GM20000 (cell line): ENCODE results near the gene NAXD.

Experiments
- DNase-seq: peaks from one replicate; pipeline ENCODE4 v3.0.0; 2012; ENCODE audit warnings: low spot score
- CTCF ChIP-seq: IDR thresholded peaks from 2 replicates; pipeline ENCODE4 v1.5.1; 2012; ENCODE audit warnings: mild to moderate bottlenecking, control low read depth; ENCODE audit errors: extremely low read depth, missing control alignments

Gene NAXD

DNA sequence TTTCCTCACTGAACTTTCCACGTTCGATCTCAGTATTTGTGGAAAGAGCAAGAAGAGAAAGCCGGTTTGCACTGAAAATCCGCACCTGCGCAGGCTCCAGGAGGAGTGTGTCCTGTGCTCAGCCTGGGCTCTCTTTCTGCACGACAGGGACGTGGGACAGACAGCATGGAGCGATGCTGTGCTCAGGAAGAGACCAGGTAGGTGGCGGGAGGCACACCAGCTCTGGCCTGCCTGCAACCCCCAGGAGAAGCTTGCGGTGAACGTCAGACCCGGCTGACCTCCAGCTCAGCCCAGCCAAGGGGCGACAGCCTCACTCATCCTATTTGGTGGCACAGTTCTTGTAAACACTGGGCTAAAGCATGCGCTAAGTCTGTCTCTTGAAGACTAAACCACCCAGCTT is 35.9 kb downstream of the NAXD start:
- TF ChIP-seq CTCF, result no peak
- no peak for DNase-seq

DNA sequence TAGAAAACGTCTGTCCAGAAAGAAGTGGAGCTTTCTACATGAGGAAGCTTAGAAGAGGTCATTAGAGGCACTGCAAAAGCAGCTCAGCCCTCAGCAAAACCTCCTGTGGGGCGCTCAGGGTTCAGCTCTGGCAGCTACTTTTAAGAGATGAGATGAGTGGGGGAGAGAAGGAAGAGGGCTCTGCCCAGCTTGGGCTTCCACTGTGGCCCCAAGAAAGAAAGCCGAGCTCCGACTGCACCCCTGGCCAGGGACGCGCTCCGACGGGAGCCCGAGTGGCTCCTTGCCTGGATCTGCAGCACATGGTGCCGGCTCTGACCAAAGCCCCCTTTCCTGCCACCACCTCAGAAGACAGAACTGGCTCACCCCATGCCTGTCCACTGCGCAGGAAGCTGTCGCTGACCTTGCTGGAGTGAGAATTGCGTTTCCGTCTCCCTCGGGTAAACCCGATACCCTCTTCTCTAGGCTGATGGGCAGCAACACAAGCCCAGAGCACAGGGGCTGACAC is 36.4 kb downstream of the NAXD start:
- DNase-seq, result no peak
- no peak for TF ChIP-seq CTCF

GRCh38 chr13:110652231-110652730 is 36.9 kb downstream of the NAXD start:
- TF ChIP-seq CTCF, result no peak
- DNase-seq, result no peak

- TF ChIP-seq CTCF, result no peak
- DNase-seq, result no peak
These were observed 37.4 kb downstream of the NAXD start for GRCh38 chr13:110652764-110653163.

GRCh38 chr13:110653271-110653670 is 37.9 kb downstream of the NAXD start:
- TF ChIP-seq CTCF, result no peak
- no peak for DNase-seq

- no peak for DNase-seq
- TF ChIP-seq CTCF, result no peak
These were observed 38.5 kb downstream of the NAXD start for GRCh38 chr13:110653851-110654250.

- no peak for TF ChIP-seq CTCF
- DNase-seq, result no peak
These were observed 41.9 kb downstream of the NAXD start for GRCh38 chr13:110657196-110657595.

DNA sequence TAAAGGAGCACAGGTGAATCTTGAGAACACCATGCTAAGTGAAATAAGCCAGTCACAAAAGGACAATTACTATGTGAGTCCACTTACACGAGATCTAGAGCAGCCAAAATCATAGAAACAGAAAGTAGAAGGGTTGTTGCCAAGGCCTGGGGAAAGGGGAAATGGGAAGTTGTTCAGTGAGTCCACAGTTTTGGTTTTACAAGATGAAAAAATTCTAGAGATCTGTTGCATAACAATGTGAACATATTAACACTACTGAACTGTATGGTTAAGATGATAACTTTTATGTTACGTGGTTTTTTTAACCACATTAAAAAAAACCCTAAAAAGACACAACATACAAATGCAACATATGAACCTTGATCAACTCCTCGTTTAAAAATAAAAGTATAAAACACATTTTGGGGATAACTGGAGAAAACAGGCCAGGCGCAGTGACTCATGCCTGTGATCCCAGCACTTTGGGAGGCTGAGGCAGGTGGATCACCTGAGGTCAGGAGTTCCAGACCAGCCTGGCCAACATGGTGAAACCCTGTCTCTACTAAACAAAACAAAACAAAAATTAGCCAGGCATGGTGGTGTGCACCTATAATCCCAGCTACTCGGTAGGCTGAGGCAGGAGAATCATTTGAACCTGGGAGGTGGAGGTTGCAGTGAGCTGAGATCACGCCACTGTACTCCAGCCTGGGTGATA is 43.0 kb downstream of the NAXD start:
- peak; percentile 64 for DNase-seq
